NCI-H2029 treated with DMSO at 0.1 percent for 48 hours (cell line): ENCODE measurements around the gene TOR4A.
"Not testable (repeated sequence)": the region's sequence is repeated elsewhere in the genome, so short reads cannot be mapped to it uniquely, and the experiment has no call there.

ENCODE experiments used
- DNase-seq: peaks from one replicate; lab custom pipeline; 2025; lab: John Stamatoyannopoulos, UW

TOR4A gene

DNA sequence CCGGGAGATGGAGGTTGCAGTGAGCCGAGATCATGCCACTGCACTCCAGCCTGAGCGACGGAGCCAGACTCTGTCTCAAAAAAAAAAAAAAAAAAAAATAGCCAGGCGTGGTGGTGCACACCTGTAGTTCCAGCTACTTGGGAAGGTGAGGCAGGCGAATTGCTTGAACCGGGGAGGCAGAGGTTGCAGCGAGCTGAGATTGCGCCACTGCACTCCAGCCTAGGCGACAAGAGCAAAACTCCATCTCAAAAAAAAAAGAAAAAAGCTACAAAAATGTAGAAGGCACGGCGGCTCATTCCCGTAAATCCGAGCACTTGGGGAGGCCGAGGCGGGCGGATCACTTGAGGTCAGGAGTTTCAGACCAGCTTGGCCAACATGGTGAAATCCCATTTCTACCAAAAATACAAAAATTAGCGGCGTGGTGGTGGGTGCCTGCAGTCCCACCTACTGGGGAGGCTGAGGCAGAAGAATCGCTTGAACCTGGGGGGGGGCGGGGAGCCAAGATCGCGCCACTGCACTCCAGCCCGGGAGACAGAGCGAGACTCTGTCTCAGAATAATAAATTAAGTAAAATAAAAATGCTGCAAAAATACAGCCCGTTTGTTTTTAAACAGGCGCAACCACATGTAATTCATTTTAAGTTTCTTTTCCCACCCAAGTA lies 37.9 kb upstream of the TOR4A start:
- DNase-seq = not testable (repeated sequence)

DNA sequence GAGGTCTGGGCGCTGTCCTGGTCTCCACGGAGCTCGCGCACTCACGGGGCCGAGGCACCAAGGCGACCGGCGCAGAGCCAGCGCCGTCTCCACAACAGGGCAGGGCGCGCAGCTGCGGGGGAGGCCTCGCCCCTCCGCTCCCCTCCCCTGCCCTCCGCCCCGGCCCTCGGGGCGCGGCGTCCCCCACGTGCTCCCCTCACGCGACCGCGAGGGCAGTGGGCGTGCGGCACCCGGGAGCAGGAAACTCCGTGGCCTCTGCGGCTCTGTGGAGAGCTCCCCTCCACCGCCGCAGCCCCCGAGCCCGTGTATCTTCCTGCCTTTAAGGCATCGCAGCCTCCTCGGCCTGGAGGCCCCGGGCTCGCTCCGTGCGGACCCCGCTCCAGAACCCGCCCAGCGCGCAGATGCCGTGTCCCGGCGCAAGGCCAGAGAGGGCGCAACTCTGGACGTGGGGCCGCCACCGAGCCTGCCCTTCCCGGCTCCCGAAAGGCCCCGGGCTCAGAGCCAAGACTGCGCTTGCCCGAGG lies 37.1 kb upstream of the TOR4A start:
- no peak for DNase-seq

DNA sequence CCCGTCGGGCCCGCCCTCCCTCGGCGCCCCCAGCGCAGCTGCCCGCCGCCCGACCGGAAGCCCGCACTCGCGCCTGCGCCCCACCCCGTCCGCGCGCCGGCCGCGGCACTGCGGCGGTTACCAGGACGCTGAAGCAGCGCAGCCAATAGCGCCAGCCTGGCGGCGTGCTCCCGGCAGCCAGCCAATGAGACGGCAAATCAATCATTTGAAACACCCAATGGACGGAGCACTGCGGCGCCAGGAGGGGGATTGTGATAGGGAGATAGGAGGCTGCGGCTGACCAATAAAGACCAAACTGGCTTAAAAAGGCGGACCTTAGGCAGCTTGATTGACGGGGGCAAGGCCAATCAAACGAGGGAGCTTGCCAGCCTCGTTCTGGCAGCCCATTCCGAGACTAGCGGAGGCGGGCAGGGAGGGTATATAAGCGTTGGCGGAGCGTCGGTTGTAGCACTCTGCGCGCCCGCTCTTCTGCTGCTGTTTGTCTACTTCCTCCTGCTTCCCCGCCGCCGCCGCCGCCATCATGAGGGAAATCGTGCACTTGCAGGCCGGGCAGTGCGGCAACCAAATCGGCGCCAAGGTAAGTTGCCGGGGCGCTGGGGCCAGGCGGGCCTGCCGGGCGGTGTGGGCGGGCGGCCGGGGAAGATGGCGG lies 36.6 kb upstream of the TOR4A start, which contains the start of gene TUBB4B:
Gene TUBB4B (plus strand): TSS at position 447 of the 649 bp plus-strand sequence. CDS start 74 bp downstream, at position 521.
- DNase-seq = peak; percentile 98

DNA sequence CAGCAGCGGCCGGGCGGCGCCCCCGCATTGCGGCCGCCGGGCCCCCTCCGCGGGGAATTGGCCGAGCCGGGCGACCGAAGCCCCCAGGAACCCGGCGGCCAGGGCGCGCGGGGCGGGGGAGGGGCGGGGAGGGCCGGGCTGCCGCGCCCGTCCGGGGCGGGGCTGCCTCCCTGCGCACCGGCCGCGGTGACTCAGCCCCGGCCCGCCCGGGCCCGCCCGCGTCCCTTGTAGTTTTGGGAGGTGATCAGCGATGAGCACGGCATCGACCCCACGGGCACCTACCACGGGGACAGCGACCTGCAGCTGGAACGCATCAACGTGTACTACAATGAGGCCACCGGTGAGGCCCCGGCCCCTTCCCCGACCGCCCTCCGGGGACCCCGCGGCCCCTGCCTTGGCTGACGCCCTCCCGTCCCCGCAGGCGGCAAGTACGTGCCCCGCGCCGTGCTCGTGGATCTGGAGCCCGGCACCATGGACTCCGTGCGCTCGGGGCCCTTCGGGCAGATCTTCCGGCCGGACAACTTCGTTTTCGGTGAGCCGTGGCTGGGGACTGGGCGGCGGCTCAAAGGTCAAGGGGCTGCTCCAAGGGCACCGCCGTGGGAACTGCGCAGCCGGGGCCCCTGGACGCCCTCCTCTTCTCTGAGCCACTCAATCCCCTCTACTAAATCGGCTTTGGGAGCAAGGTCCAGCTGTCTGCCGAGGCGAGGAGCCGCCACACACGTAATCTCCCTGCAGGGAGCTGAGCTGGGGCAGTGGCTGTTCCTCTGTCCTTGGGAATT lies 35.8 kb upstream of the TOR4A start:
- no peak for DNase-seq

DNA sequence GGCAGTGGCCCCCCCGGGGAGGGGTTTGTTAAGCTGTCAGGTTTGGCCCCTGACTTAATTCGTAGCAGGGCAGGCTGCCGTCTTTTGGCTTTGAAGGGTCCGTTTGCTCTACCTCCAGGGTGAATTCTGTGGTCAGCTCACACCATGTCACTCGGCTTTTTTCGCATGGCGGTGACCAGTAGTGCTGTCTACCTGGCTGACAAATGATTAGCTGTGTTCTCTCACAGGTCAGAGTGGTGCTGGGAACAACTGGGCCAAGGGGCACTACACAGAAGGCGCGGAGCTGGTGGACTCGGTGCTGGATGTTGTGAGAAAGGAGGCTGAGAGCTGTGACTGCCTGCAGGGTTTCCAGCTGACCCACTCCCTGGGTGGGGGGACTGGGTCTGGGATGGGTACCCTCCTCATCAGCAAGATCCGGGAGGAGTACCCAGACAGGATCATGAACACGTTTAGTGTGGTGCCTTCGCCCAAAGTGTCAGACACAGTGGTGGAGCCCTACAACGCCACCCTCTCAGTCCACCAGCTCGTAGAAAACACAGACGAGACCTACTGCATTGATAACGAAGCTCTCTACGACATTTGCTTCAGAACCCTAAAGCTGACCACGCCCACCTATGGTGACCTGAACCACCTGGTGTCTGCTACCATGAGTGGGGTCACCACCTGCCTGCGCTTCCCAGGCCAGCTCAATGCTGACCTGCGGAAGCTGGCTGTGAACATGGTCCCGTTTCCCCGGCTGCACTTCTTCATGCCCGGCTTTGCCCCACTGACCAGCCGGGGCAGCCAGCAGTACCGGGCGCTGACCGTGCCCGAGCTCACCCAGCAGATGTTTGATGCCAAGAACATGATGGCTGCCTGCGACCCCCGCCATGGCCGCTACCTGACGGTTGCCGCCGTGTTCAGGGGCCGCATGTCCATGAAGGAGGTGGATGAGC lies 35.0 kb upstream of the TOR4A start:
- no peak for DNase-seq

DNA sequence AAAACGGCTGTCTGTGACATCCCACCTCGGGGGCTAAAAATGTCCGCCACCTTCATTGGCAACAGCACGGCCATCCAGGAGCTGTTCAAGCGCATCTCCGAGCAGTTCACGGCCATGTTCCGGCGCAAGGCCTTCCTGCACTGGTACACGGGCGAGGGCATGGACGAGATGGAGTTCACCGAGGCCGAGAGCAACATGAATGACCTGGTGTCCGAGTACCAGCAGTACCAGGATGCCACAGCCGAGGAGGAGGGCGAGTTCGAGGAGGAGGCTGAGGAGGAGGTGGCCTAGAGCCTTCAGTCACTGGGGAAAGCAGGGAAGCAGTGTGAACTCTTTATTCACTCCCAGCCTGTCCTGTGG lies 34.3 kb upstream of the TOR4A start:
- not testable (repeated sequence) for DNase-seq

DNA sequence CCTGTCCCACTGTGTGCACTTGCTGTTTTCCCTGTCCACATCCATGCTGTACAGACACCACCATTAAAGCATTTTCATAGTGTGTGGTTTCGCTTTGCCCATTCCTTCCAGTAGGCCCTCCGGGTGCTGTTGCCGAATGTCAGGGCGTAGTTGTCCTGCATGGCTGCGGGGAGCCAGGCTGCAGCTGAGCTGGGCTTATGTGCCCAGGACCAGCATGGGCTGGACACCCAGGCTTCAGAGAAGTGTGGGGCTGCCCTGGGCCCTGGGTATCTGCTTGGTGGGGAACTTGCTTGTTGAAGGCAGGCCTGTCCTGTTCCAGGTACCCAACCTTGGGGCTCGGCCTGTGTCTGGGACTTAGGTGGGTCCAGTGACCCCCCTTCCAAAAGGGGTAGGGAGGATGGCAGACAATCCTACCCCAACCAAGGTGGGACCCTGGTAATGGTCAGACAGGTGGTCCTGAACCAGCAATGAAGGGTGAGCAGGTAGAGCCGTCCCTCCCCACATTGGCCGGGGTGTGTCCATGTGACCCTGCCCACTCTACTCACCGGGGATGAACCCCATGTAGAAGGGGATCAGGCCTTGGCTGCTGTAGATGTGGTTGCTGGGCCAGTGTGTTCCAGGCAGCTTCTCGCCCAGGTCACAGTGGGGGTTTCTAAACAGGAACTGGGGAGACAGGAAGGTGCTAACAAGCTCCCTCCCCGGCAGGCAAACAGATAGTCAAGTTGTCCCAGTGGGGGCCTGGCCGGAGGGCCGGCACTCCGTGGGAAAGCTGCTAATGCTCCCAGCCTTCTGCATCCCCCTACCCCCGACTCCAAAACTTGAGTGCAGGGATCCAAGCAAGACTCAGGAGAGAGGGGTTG lies 33.7 kb upstream of the TOR4A start:
- no peak for DNase-seq

DNA sequence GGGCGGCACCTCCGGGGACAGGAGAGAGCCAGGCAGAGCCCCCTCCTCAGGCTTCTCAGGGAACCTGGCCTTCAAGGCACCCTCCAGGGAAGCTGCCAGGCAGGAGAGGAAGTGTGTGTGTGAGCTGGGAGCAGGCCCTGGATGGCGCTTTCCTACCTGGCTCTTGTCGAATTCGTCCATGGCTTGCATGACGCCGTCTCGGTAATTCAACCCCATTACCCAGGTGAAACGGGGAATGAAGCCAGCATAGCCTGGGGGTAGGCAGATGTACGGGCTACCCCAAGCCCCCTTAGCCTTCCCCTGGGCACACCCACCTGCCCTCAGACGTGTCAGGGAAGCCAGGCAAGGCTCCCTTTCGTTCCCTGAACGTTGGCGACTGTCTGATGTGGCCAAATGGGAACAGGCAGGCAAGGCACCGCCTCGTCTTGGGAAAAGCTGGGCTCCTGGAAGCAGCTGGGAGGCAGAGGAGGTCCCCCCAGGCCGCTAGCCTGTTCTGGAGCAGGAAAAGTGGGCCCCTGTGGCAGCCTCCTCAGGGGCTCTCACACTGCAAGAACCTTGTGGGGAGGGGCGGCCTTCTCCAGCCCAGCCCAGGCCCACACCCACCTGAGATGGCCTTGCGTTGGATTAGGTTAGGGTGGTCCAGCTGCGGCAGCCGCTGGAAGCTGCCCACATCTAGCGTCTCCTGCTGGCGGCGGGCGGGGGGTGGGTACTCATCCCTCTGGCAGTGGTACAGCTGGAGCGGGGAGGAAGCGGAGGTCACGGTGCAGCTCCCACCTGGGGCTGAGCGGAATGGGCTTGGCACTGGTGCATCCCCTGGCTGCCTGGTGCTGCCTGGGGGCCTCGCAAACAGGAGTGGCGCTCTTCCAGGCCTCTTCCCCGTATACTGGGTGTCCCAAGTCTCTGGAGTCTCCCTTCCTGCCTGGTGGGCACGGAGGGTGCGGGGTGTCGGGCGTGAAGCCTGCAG lies 32.8 kb upstream of the TOR4A start:
- DNase-seq = no peak

DNA sequence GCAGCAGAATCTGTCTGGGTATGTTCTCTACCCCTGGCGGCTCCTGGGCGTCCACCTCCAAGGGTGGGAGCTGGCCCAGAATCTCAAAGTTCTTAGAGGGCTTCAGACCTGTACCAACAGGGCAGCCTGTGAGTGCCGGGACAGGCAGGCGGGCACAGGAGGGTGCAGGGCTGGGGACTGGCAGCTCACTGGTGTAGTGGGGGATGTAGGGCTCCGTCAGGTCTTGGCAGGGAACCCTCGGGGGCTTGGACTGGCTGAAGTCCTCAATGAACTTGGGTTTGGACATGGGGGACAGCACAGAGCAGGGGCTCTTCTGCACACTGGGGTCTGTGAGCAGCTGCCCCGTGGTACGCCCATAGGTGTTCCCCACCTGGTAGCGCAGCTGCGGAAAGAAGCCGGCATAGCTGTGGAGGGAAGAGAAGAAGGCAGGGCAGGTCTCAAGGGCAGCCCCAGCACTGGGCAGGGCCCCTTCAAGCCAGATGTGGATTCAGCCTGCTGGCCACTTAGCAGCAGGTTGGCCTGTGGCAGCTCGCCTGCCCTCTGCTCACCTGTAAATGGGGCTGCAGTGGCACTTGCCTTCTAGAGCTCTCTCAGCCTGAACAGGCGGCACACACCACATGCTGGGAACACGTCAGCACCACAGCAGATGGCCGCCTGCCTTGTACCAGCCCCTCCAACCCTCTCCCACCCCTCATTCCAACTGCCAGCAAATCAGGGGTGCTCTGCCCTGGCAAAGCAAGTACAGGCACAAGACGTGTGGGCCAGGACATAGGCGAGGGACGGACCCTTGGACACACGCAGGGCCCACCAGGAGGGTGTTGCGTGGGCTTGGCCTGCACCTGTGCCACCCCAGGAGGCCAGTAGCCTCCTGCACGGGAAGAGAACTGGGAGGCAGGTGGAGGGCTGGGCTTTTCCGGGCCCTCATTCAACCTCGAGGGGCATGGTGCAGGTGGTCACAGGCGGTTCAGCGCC lies 31.8 kb upstream of the TOR4A start:
- DNase-seq = no peak

DNA sequence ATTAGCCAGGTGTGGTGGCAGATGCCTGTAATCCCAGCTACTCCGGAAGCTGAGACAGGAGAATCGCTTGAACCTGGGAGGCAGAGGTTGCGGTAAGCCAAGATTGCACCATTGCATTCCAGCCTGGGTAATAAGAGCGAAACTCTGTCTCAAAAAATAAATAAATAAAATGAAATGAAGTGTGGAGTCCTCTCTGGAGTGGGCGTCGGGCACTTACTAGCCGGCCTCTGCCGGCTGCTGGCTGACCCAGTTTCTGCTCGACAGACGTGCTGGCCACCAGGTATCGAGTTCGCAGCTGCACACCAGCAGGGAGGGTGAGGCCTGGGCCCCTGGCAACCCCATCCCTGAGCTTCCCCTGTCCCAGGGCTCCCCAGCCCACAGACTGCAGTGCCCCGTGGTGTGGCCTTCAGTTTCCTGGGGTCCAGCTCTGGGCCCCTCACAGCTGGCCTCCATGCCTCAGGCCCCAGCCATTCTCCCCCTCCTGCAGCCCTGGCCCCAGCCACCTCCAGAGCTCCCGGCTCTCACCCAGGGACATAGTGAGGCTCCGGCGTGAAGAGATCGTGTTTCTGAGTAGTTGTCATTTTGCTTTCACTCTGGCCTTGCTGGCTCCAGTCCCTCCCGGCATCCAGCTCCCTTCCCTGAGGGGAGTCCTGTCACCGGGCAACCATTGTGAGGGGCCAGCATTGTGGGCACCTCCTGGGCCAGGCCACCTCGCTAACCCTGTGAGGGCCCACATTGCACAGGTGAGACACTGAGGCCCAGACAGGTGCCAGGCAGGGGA lies 30.2 kb upstream of the TOR4A start:
- DNase-seq = no peak

DNA sequence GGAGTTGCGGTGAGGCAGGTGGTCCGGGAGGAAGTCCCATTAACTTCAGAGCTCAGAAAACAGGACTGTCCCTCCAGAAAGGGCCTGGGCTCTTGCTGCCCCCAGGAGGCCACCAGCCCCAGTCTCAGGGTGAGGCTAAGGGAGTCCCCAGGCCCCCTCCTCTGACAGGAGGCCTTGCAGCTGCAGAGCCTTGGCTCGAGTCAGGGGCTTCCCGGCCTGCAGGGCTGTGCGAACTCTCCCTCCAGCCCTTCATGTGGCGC lies 29.7 kb upstream of the TOR4A start:
- no peak for DNase-seq

DNA sequence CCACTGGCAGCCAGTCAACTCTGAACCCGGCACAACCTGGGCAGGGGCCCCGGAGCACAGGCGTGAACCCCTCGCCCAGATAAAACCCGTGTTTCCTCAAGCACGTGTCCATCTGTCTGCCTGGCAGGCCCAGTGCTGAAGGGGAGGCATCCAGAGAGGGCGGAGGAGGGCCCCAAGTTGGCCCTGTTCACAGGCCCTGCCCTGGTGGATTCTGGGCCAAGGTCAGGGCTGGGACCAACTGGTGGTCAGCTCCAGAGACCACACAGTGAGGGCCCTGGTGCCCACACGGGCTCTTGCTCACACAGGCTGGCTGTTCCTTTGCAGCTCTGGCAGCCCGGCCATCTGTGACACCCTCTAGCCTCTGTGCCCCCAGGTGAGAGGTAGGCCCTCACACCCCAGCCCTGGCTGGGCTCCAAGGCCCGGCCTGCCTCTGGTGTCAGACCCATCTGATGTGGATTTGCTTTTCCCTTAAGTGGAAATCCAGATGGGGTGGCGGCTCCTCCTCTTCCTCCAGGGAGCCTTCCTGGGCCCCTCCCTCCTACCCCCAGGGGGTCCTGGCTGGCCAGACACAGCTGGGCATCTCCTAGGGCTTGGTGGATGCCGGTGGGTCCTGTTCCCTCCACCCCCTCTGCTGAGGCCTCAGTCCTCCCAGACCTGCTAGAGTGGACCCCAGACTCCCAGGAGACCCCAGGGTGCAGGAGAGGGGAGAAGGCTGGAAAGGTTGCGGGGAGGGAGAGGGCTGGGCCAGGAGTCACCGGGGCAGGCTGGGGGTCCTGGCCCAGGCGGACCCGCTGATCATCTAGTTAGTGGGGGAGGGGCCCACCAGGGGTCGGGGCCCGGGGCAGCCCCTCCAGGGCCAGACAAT lies 27.0 kb upstream of the TOR4A start:
- no peak for DNase-seq

DNA sequence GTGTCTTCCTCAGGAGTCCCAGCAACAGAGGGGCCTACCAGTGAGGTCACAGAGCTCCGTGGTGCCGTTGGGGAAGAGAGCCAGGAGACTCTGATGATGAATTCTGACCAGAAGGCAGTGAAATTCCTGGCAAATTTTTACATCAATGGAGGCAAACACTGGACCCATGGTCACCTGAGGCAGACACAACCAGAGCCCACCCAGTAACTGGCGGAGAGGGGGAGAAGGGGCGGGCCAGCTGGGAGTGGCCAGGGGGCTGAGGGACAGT lies 26.4 kb upstream of the TOR4A start, which contains the start of gene STPG3:
Gene STPG3 (plus strand): TSS at position 93 of the 268 bp plus-strand sequence. CDS start 1 bp downstream, at position 94.
- DNase-seq = no peak

DNA sequence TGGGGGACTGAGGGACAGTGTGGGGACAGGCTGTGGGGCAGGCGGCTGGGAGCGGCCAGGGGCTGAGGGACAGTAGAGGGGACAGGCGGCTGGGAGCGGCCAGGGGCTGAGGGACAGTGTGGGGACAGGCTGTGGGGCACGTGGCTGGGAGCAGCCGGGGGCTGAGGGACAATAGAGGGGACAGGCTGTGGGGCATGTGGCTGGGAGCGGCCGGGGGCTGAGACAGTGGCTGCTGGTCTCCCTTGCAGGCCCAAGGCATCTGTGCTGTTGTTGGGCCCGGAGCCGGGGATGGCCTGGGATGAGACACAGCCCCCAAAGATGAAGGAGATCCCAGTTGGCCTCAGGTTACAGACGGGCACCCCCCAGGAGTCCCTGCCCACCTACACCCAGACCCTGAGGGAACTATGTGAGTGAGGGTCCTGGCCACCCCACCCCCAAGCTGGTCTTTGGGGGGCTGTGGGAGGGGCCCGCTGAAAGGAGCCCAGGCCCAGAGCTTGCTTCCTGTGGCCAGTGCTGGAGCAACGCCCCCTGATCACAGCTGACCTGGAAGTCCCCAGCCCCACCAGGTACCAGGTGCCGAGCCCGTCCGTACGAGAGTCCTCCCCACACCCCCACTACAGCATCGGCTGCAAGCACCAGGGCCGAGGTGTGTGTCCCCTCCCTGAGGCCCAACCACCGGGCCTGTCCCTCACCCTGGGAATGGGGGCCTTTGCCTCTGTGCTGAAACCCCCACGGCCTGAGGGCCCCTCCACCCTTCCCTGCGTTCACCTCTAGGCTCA lies 25.8 kb upstream of the TOR4A start:
- DNase-seq = no peak

DNA sequence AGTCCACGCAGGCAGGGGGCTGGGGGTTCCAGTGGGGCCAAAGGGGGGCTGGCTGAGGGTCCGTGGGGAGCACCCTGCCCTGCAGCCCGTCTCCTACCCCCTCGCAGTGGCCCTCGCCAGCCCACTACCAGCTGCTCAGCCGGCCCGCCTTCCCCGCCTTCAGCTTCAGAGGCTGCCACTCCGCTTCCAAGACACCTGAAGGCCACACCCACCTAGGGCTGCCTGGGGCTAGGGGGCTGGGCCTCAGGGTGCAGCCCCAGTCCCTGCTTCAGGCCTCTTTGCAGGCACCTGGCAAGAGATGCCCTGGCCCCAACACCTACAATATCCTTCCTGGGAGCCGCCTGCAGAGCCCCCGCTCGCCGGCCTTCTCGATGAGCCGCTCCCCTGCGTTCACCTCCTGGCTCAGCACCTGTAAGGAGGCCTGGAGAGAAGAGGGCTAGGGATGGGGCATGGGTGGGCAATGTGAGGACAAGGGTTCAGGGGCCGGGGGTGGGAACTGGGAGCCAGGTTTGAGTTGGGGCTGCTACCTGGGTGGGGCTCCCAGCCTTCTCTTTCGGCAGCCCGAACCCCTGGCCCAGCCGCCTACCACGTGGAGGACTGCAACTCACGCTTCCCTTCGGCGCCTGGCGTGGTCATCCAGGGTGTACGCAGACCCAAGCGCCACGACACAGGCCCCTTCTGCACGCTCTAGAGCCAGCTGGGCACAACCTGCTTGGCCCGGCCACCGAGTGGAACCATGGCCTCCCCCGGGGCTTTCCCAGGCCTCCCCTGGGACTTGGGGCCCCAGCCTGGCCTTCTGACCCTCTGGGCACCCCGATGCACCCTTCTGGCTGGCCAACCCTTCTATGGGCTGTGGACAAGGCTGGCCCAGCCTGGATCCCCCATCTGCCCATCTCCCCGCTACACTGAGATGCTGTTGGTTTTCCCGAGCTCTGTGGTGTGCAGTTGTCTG lies 24.7 kb upstream of the TOR4A start:
- no peak for DNase-seq
